Mucosa of gallbladder (tissue), 1 donor: Measurements from ENCODE around the gene SFTA2. TPM values are rescaled to one million over a fixed set of nuclear protein-coding genes. Genes with fewer than 3 reads are reported as not detected.

Source experiments
- total RNA-seq: library from RNA; stranded (reverse); gene quantifications from one replicate; pipeline ENCODE4 v1.2.1, GENCODE V29; 2021
- donor health status: DM: no; HTN: no; CAD: no.

The SFTA2 gene
- total RNA-seq, 1 donor from 2014 or later, result 149 TPM

Other genes with a start within 250 kb of the SFTA2 start
- gene PPP1R18, start 245.5 kb downstream of the SFTA2 start, total RNA-seq, result 44.0 TPM
- 7.7 TPM for gene NRM, start 241.2 kb downstream of the SFTA2 start, total RNA-seq
- gene MDC1, start 214.9 kb downstream of the SFTA2 start, total RNA-seq, result 33.4 TPM
- gene TUBB, start 211.8 kb downstream of the SFTA2 start, total RNA-seq, result 277 TPM
- 177 TPM for gene FLOT1, start 189.5 kb downstream of the SFTA2 start, total RNA-seq
- gene IER3, start 187.6 kb downstream of the SFTA2 start, total RNA-seq, result 61.7 TPM
- gene DDR1, start 47.7 kb downstream of the SFTA2 start, total RNA-seq, result 457 TPM
- 37.0 TPM for gene GTF2H4, start 24.0 kb downstream of the SFTA2 start, total RNA-seq
- gene VARS2, start 17.9 kb downstream of the SFTA2 start, total RNA-seq, result 61.4 TPM
- gene MUCL3, start 8.8 kb upstream of the SFTA2 start, total RNA-seq, result 93.5 TPM
- gene MUC21, start 51.5 kb upstream of the SFTA2 start, total RNA-seq, result 7.1 TPM
- gene MUC22, start 78.3 kb upstream of the SFTA2 start, total RNA-seq, result not detected
- gene C6orf15, start 180.4 kb upstream of the SFTA2 start, total RNA-seq, result not detected
- 11.0 TPM for gene PSORS1C1, start 182.6 kb upstream of the SFTA2 start, total RNA-seq
- 0.17 TPM for gene CDSN, start 188.3 kb upstream of the SFTA2 start, total RNA-seq
- gene PSORS1C2, start 206.9 kb upstream of the SFTA2 start, total RNA-seq, result not detected
- gene CCHCR1, start 225.6 kb upstream of the SFTA2 start, total RNA-seq, result 28.8 TPM
- 4.8 TPM for gene TCF19, start 226.4 kb upstream of the SFTA2 start, total RNA-seq
- gene POU5F1, start 238.5 kb upstream of the SFTA2 start, total RNA-seq, result 9.7 TPM